Measurements from ENCODE around the gene ZNF625. TPM values are rescaled to one million over a fixed set of nuclear protein-coding genes. Genes with fewer than 3 reads are reported as not detected.
A peak's percentile ranks its signal among the peaks of the same experiment; 100 is the strongest.

ZNF625 gene
- total and polyA plus RNA-seq, 2 experiments from 2014 or later, result 2.3 to 10.3 TPM

DNA sequence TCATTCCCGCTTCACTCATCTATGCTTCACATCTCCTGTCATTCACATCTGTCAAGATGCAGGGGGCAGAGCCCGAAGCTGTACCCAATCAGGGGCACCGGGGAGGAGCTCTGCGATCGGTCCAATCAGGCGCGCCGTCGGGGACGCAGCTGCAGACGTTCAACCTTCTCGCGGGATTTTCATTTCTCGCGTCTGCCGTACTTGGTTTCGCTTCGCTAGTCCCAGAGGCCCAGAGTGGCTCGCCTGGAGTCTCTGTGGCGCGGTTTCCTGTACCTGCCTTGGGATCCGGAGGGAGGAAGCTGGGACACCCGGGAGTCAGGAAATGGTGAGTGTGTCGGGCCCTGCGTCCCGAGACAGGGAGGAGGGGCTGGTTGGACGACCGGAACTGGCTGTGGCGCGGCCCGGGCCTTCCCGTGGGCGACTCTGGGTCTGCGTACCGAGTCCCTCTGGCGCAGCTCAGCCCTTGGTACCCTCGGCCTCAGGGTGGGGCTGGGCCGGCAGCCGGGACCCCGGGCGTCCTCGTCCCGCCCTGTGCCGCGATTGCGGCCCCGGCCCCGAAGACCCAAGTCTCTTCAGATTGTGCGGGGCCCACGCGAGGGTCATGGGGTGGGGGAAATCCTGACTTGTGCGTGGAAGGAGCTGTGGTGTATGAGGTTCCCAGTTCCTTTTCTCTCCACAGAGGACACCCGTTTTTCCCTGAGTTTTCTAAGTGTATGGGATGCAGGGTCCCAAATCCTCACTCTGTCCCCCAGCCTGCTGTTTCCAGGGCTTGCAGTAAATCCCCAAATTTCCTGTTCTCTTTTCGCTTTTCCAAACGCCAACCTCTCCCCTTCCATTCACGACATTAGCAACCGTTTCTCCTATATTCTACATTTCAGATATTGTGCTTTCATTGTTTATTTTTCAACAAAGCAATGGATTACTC, 6.6 kb upstream of the ZNF625 start, which contains the start of gene ZNF136:
TSS of gene ZNF136 (plus strand) at position 215 of the 925 bp plus-strand sequence. CDS start at position 323, 108 bp downstream.
- H3K27me3 ChIP-seq, result no peaks in the 10 kb centered on the region
- peaks cover 48% of the 10 kb centered on the region for H3K79me2 ChIP-seq
- no peaks in the 10 kb centered on the region for H4K20me1 ChIP-seq (ENCODE audit: insufficient read depth, poor library complexity, severe bottlenecking)
- TF ChIP-seq EZH2 (IDR thresholded peaks at IDR 0.05; ENCODE audit: borderline replicate concordance) (no peak), EZH2phosphoT487 (IDR thresholded peaks at IDR 0.05; ENCODE audit: low read depth, severe bottlenecking, unreplicated experiment) (no peak)
- TF ChIP-seq, protein P1, sequence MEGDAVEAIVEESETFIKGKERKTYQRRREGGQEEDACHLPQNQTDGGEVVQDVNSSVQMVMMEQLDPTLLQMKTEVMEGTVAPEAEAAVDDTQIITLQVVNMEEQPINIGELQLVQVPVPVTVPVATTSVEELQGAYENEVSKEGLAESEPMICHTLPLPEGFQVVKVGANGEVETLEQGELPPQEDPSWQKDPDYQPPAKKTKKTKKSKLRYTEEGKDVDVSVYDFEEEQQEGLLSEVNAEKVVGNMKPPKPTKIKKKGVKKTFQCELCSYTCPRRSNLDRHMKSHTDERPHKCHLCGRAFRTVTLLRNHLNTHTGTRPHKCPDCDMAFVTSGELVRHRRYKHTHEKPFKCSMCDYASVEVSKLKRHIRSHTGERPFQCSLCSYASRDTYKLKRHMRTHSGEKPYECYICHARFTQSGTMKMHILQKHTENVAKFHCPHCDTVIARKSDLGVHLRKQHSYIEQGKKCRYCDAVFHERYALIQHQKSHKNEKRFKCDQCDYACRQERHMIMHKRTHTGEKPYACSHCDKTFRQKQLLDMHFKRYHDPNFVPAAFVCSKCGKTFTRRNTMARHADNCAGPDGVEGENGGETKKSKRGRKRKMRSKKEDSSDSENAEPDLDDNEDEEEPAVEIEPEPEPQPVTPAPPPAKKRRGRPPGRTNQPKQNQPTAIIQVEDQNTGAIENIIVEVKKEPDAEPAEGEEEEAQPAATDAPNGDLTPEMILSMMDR (IDR thresholded peaks at IDR 0.05; ENCODE audit: poor library complexity), result no peak
- no peaks in the 10 kb centered on the region for H3K36me3 ChIP-seq (replicated peaks; ENCODE audit: insufficient read depth, low read depth)
- DNase-seq (ENCODE audit: low spot score), result peak; percentile 97
- H2AFZ ChIP-seq, result peak within 1 kb of the TSS; percentile 61
- H3K4me3 ChIP-seq, result peak within 1 kb of the TSS; percentile 84
- H3K4me2 ChIP-seq, result peak within 1 kb of the TSS; percentile 90
- peaks cover 10% of the 10 kb centered on the region for H3K4me1 ChIP-seq (ENCODE audit: insufficient read depth)
- H3K27ac ChIP-seq, result peak within 1 kb of the TSS; percentile 93
- no peaks in the 10 kb centered on the region for H3K9me3 ChIP-seq (ENCODE audit: low read depth)
- WGBS (ENCODE audit: low lambda C conversion rate, missing lambda C conversion rate), result under 1% methylated on average over 54 of the region's 57 CpGs
- no peaks in the 10 kb centered on the region for H3K9me2 ChIP-seq (replicated peaks; ENCODE audit: insufficient read depth)

DNA sequence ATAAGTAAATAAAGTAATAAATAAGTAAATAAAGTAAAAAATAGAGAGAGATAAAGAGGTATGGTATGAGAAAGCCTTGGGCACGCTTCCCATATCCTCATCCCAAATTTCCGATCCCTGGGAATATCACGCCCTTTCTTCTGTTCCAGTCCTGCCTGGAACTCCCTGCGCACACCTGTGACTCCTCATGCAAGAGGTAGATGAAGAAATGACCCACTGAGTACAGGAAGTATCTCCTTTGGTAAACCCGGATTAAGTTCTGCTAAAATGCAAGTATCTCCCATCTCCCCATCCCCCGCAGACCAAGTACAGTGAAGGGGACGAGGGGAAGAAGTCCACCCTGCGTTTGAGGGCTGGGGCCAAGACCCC, 6.0 kb upstream of the ZNF625 start:
- Histone ChIP-seq H3K9me2 (replicated peaks; ENCODE audit: insufficient read depth) (no peaks in the 10 kb centered on the region), H3K27ac (no peak overlapping the region), H3K4me2 (peak overlapping the region; percentile 73), H2AFZ (peak overlapping the region; percentile 61), H3K27me3 (no peaks in the 10 kb centered on the region), H3K9me3 (ENCODE audit: low read depth) (no peaks in the 10 kb centered on the region), H3K79me2 (peaks cover 43% of the 10 kb centered on the region), H3K4me3 (no peak overlapping the region), H4K20me1 (ENCODE audit: insufficient read depth, poor library complexity, severe bottlenecking) (no peaks in the 10 kb centered on the region), H3K4me1 (ENCODE audit: insufficient read depth) (peaks cover 10% of the 10 kb centered on the region), H3K36me3 (replicated peaks; ENCODE audit: insufficient read depth, low read depth) (no peaks in the 10 kb centered on the region)
- 32% methylated on average over 8 of the region's 8 CpGs for WGBS (ENCODE audit: low lambda C conversion rate, missing lambda C conversion rate)
- DNase-seq (ENCODE audit: low spot score), result no peak
- TF ChIP-seq, protein P1 (IDR thresholded peaks at IDR 0.05; ENCODE audit: poor library complexity), result no peak
- TF ChIP-seq EZH2 (IDR thresholded peaks at IDR 0.05; ENCODE audit: borderline replicate concordance) (no peak), EZH2phosphoT487 (IDR thresholded peaks at IDR 0.05; ENCODE audit: low read depth, severe bottlenecking, unreplicated experiment) (no peak)

DNA sequence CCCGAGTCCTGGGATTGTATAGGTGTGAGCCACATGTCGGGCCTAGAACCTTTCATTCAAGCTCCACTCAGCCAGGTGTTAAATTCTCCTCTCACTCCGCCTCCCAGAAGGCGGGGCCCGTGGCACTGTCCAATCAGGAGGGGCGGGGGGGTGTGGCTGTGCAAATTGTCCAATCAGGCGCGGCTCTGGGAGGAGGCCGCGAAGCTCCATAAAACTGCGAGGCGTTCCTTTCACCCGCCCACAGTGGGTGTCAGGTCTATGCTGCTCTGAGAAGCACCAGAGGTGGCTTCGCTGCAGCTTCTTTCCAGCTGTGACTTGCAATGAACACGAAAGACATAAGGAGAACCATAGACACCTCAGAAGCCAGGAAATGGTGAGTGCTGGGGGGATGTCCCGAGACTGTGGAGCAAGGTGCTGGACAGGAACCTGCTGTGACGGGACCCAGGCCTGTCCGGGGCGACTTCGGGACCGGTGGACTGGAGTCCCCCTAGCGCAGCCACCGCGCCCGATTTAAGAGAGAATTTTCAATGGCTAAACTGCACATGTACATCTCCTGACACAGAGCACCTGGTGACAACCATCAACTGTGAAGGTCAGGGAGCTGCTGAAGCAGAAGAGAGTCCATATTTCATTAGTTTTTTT, 3.4 kb upstream of the ZNF625 start:
- Histone ChIP-seq H3K9me2 (replicated peaks; ENCODE audit: insufficient read depth) (no peaks in the 10 kb centered on the region), H3K27ac (no peak overlapping the region), H3K9me3 (ENCODE audit: low read depth) (no peaks in the 10 kb centered on the region), H3K27me3 (no peaks in the 10 kb centered on the region), H3K79me2 (peaks cover 32% of the 10 kb centered on the region), H2AFZ (no peak overlapping the region), H3K4me2 (no peak overlapping the region), H3K4me1 (ENCODE audit: insufficient read depth) (peaks cover 8% of the 10 kb centered on the region), H3K4me3 (no peak overlapping the region), H4K20me1 (ENCODE audit: insufficient read depth, poor library complexity, severe bottlenecking) (peaks cover 3% of the 10 kb centered on the region), H3K36me3 (replicated peaks; ENCODE audit: insufficient read depth, low read depth) (no peaks in the 10 kb centered on the region)
- TF ChIP-seq EZH2 (IDR thresholded peaks at IDR 0.05; ENCODE audit: borderline replicate concordance) (no peak), EZH2phosphoT487 (IDR thresholded peaks at IDR 0.05; ENCODE audit: low read depth, severe bottlenecking, unreplicated experiment) (no peak)
- TF ChIP-seq, protein P1 (IDR thresholded peaks at IDR 0.05; ENCODE audit: poor library complexity), result no peak
- DNase-seq (ENCODE audit: low spot score), result no peak
- 96% methylated on average over 25 of the region's 25 CpGs for WGBS (ENCODE audit: low lambda C conversion rate, missing lambda C conversion rate)

All from hepatocyte (in vitro differentiated cells).